ENCODE measurements around the gene SRP54.

DNA sequence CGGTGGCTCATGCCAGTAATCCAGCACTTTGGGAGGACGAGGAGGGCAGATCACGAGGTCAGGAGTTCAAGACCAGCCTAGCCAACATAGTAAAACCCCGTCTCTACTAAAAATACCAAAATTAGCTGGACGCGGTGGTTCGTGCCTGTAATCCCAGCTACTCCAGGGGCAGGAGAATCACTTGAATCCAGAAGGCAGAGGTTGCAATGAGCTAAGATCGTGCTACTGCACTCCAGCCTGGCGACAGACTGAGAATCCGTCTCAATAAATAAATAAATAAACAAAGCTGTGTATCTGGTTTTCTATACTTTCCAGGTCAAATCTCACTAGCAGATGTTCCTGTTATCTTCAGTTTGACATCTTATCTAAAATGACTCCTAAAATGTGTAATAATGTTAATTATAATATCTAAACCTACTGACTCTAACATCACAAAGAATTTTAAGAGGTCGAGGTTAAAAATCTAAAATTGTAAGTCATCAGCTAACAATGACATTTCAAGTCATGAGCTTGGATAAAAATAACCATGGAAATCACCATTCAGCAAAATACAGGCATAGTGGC, 2.4 kb upstream of the SRP54 start:
- TF ChIP-seq, protein P1, sequence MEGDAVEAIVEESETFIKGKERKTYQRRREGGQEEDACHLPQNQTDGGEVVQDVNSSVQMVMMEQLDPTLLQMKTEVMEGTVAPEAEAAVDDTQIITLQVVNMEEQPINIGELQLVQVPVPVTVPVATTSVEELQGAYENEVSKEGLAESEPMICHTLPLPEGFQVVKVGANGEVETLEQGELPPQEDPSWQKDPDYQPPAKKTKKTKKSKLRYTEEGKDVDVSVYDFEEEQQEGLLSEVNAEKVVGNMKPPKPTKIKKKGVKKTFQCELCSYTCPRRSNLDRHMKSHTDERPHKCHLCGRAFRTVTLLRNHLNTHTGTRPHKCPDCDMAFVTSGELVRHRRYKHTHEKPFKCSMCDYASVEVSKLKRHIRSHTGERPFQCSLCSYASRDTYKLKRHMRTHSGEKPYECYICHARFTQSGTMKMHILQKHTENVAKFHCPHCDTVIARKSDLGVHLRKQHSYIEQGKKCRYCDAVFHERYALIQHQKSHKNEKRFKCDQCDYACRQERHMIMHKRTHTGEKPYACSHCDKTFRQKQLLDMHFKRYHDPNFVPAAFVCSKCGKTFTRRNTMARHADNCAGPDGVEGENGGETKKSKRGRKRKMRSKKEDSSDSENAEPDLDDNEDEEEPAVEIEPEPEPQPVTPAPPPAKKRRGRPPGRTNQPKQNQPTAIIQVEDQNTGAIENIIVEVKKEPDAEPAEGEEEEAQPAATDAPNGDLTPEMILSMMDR (IDR thresholded peaks at IDR 0.05; ENCODE audit: low read length), result no peak
- TF ChIP-seq EZH2 (IDR thresholded peaks at IDR 0.05; ENCODE audit: borderline replicate concordance, low read length), result no peak
